Tibial nerve (tissue), 4 donors: ENCODE results near the gene TLDC2. TPM values are rescaled to one million over a fixed set of nuclear protein-coding genes. Genes with fewer than 3 reads are reported as not detected.
"Not testable (repeated sequence)": the region's sequence is repeated elsewhere in the genome, so short reads cannot be mapped to it uniquely, and the experiment has no call there.

ENCODE experiments used
- DNase-seq, 2 donors: peaks; one replicate each; pipeline ENCODE4 v3.0.0-alpha.2; 2019; ENCODE audit warnings: low spot score in 2 of 2
- H3K27ac ChIP-seq, 4 donors: fragments of 200-600 bp; sonication (generic) in 3 of 4; one replicate each; pipeline ENCODE4 v1.5.1; 2017 to 2019; ENCODE audit warnings: mild to moderate bottlenecking in 1 of 4
- H3K27me3 ChIP-seq, 2 donors: fragments of 200-600 bp; sonication (generic) in 1 of 2; one replicate each; pipeline versions ENCODE4 v1.5.1 to v1.6.0; 2017 to 2019
- H3K36me3 ChIP-seq, 3 donors: fragments of 200-600 bp; sonication (generic); one replicate each; pipeline ENCODE4 v1.5.1; 2018 to 2019
- H3K4me1 ChIP-seq, 4 donors: fragments of 200-600 bp; sonication (generic) in 3 of 4; one replicate each; pipeline ENCODE4 v1.5.1; 2017 to 2019
- H3K4me3 ChIP-seq, 4 donors: fragments of 200-600 bp; sonication (generic) in 3 of 4; one replicate each; pipeline ENCODE4 v1.5.1; 2017 to 2019; ENCODE audit warnings: mild to moderate bottlenecking in 1 of 4, moderate library complexity in 1 of 4
- H3K9me3 ChIP-seq, 4 donors: fragments of 200-600 bp; sonication (generic) in 3 of 4; one replicate each; pipeline ENCODE4 v1.5.1; 2017 to 2019
- EP300 ChIP-seq, 2 donors: sonication (generic); formaldehyde crosslinking; IDR thresholded peaks; one replicate each; pipeline ENCODE4 v1.6.1; 2017; ENCODE audit warnings: antibody characterized with exemption in 2 of 2, mild to moderate bottlenecking in 1 of 2
- POLR2A ChIP-seq, 2 donors: fragments of 450-650 bp; IDR thresholded peaks; one replicate each; pipeline ENCODE4 v1.6.1; 2017; ENCODE audit warnings: antibody characterized with exemption in 2 of 2, mild to moderate bottlenecking in 2 of 2, moderate library complexity in 2 of 2
- WGBS, 2 donors: methylation state at CpG; one replicate each; pipeline ENCODE4 v1.1.5; 2018; 5-methylcytosine and 5-hydroxymethylcytosine counted together
- total RNA-seq, 4 donors: library from RNA; depleted of rRNA; stranded (reverse); fragments of >200 nt; gene quantifications; one replicate each; pipeline ENCODE4 v1.1.0, GENCODE V29; 2016
- TF ChIP-seq, protein P1 (sequence below), 5 experiments: fragments of 200-600 bp in 3 of 5; fragments of 450-650 bp in 2 of 5; sonication (generic) in 3 of 5; IDR thresholded peaks; one replicate each; pipeline ENCODE4 v1.5.1; 2016 to 2019; ENCODE audit warnings: antibody characterized with exemption in 5 of 5, mild to moderate bottlenecking in 3 of 5, moderate library complexity in 2 of 5

The TLDC2 gene
- total RNA-seq, 4 donors from 2014 or later, result not detected

DNA sequence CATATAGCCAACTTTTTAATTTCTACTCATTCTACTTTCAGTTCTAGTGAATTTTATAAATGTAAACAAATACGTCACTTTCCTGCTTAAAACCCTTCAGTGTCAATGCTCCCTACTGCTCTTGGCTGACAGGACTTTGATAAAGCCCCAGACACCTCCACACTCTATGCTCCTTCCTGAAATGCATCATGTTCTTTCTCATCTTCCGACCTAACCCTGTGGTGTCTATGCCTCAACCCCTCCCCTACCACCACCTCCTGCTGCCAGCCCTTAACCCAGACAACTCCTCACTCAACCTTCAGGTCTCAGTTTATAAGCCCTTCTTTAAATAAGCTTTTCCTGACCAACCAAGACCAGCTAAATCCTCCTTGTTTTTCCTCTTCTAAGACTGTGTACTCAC, 19.1 kb downstream of the TLDC2 start:
- H3K27ac ChIP-seq, result no peak overlapping the region
- WGBS, 2 donors, result 80 to 82% methylated on average over 2 of the region's 2 CpGs
- no peak overlapping the region for H3K4me3 ChIP-seq
- no peaks in the 10 kb centered on the region for H3K9me3 ChIP-seq
- H3K4me1 ChIP-seq, result no peaks in the 10 kb centered on the region
- no peaks in the 10 kb centered on the region for H3K27me3 ChIP-seq
- TF ChIP-seq, protein P1, sequence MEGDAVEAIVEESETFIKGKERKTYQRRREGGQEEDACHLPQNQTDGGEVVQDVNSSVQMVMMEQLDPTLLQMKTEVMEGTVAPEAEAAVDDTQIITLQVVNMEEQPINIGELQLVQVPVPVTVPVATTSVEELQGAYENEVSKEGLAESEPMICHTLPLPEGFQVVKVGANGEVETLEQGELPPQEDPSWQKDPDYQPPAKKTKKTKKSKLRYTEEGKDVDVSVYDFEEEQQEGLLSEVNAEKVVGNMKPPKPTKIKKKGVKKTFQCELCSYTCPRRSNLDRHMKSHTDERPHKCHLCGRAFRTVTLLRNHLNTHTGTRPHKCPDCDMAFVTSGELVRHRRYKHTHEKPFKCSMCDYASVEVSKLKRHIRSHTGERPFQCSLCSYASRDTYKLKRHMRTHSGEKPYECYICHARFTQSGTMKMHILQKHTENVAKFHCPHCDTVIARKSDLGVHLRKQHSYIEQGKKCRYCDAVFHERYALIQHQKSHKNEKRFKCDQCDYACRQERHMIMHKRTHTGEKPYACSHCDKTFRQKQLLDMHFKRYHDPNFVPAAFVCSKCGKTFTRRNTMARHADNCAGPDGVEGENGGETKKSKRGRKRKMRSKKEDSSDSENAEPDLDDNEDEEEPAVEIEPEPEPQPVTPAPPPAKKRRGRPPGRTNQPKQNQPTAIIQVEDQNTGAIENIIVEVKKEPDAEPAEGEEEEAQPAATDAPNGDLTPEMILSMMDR (IDR thresholded peaks at IDR 0.05), result no peak
- TF ChIP-seq EP300 (IDR thresholded peaks at IDR 0.05), result no peak
- H3K36me3 ChIP-seq, result peaks cover 13 to 100% (median 60%) of the 10 kb centered on the region in 3 donors
- no peak for DNase-seq

DNA sequence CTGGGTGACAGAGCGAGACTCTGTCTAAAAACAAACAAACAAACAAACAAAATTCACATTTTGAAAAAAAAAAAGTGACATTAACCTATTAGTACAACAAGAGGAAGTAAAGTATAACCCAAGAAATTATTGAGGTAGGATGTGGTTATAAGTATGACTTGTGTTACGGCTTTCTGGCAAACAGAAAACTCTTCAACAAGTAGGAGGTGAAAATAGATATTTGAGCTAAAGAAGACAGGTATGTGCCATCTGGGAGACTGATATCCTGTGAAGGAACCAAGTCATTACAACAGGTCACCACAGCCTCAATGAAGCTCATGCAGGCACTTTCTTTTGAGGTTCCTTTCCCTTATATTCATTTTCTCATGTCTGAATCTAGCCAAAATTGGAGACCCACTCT, 28.8 kb downstream of the TLDC2 start:
- Histone ChIP-seq H3K4me1 (no peaks in the 10 kb centered on the region), H3K27ac (no peak overlapping the region), H3K27me3 (no peaks in the 10 kb centered on the region), H3K36me3 (peaks cover 9 to 100% (median 41%) of the 10 kb centered on the region in 3 donors), H3K4me3 (no peak overlapping the region), H3K9me3 (no peaks in the 10 kb centered on the region)
- WGBS, 2 donors, result 91 to 100% methylated on average over 2 of the region's 2 CpGs
- TF ChIP-seq POLR2A (IDR thresholded peaks at IDR 0.05) (no peak), EP300 (IDR thresholded peaks at IDR 0.05) (peak in 1 of 2 donors; percentile 5)
- DNase-seq, result no peak

DNA sequence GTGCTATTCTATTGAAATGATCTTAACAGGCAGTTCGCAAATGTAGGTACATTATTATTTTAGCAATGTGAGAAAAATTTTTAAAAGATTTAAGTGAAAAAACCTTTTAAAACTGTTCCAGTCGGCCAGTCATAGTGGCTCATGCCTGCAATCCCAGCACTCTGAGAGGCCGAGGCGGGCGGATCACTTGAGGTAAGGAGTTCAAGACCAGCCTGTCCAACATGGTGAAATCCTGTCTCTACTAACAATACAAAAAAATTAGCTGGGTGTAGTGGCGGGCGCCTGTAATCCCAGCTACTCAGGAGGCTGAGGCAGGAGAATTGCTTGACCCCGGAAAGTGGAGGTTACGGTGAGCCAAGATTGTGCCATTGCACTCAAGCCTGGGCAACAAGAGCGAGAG, 29.6 kb downstream of the TLDC2 start:
- WGBS, 2 donors, result 95 to 96% methylated on average over 10 of the region's 10 CpGs
- not testable (repeated sequence) for H3K27me3 ChIP-seq, DNase-seq, H3K9me3 ChIP-seq, H3K4me3 ChIP-seq, H3K4me1 ChIP-seq, H3K27ac ChIP-seq
- H3K36me3 ChIP-seq, result peaks cover 9 to 100% (median 38%) of the 10 kb centered on the region in 3 donors

DNA sequence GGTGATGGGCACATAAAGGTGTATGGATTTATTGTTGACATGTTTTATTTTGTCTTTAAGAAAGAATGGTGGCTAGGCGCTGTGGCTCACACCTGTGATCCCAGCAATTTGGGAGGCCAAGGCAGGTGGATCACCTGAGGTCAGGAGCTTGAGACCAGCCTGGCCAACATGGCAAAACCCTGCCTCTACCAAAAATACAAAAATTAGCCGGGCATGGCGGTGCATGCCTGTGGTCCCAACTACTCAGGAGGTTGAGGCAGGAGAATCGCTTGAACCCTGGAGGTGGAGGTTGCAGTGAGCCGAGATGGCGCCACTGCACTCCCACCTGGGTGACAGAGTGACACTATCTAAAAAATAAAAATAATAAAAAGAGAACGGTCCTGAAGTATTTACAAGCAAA, 30.1 kb downstream of the TLDC2 start:
- H3K27me3 ChIP-seq, DNase-seq, H3K9me3 ChIP-seq, H3K4me1 ChIP-seq, H3K4me3 ChIP-seq, H3K27ac ChIP-seq: not testable (repeated sequence)
- 95 to 96% methylated on average over 7 of the region's 7 CpGs for WGBS, 2 donors
- peaks cover 9 to 100% (median 35%) of the 10 kb centered on the region in 3 donors for H3K36me3 ChIP-seq

DNA sequence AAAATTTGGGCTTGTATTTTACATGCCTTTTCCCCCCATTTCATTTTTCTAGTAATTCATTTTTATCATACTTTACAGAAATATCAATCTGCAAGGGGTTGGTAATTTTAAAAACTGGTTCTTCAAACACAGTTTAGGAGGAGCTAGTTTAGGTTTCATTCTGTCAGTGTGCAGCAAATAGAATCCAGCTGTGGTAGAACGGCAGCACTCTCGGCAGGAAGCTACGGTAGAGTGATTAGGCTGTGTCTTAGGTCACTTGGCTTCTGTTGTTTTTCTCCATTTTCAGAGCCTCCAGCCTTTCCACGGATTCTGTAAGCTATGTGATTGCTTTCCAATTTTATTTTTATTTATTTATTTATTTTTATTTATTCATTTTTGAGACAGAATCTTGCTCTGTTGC, 32.7 kb downstream of the TLDC2 start:
- TF ChIP-seq, protein P1 (IDR thresholded peaks at IDR 0.05), result no peak
- no peak for TF ChIP-seq EP300 (IDR thresholded peaks at IDR 0.05)
- no peak for TF ChIP-seq POLR2A (IDR thresholded peaks at IDR 0.05)
- Histone ChIP-seq H3K27me3 (no peaks in the 10 kb centered on the region), H3K27ac (no peak overlapping the region), H3K4me3 (no peak overlapping the region), H3K36me3 (peaks cover 13 to 98% (median 22%) of the 10 kb centered on the region in 3 donors), H3K4me1 (no peaks in the 10 kb centered on the region), H3K9me3 (no peaks in the 10 kb centered on the region)
- 54 to 56% methylated on average over 4 of the region's 4 CpGs for WGBS, 2 donors
- DNase-seq, result no peak

DNA sequence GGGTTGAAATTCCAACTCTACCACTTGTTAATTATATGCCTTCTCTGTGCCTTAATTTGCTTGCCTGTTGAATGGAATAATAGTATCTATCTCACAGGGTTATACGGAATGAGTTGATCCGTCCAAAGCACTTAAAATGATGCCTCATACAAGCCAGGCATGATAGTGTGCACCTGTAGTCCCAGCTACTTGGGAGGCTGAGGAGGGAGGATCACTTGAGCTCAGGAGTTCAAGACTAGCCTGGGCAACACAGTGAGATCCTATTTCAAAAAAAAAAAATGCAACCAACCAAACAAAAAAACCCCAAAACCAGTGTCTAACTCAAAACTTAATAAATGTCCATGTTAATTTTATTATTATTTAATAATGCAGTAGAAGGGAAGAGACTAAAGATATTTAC, 40.3 kb downstream of the TLDC2 start:
- peak overlapping the region in 1 of 4 donors; percentile 21 for H3K27ac ChIP-seq
- H3K36me3 ChIP-seq, result peaks cover 6 to 96% (median 21%) of the 10 kb centered on the region in 3 donors

More for the DNA sequence above, 40.3 kb downstream of the TLDC2 start:
- WGBS, 2 donors, result 91% methylated on average over 2 of the region's 2 CpGs
- no peak overlapping the region for H3K4me3 ChIP-seq
- peaks cover 0 to 16% (median 3%) of the 10 kb centered on the region in 4 donors for H3K4me1 ChIP-seq
- TF ChIP-seq EP300 (IDR thresholded peaks at IDR 0.05), result no peak
- TF ChIP-seq, protein P1 (IDR thresholded peaks at IDR 0.05), result no peak
- TF ChIP-seq POLR2A (IDR thresholded peaks at IDR 0.05), result no peak
- no peaks in the 10 kb centered on the region for H3K27me3 ChIP-seq
- no peak for DNase-seq
- no peaks in the 10 kb centered on the region for H3K9me3 ChIP-seq
